DOHH2 (cell line): ENCODE data around the gene PSME2.

ENCODE experiments used
- EZH2phosphoT487 ChIP-seq: fragments of 200-600 bp; sonication (generic); IDR thresholded peaks from 2 replicates; pipeline ENCODE4 v1.6.1; 2017; ENCODE audit warnings: borderline replicate concordance, mild to moderate bottlenecking, antibody characterized with exemption, low read length, moderate library complexity, mixed read lengths
- TF ChIP-seq, protein P1 (sequence below): fragments of 200-600 bp; sonication (generic); IDR thresholded peaks from one replicate; pipeline ENCODE4 v1.5.1; 2014; ENCODE audit warnings: antibody characterized with exemption, mild to moderate bottlenecking, low read depth, low read length; ENCODE audit not compliant: poor library complexity, severe bottlenecking

GRCh38 chr14:24181371-24182077 is 35.1 kb upstream of the PSME2 start:
- TF ChIP-seq, protein P1, sequence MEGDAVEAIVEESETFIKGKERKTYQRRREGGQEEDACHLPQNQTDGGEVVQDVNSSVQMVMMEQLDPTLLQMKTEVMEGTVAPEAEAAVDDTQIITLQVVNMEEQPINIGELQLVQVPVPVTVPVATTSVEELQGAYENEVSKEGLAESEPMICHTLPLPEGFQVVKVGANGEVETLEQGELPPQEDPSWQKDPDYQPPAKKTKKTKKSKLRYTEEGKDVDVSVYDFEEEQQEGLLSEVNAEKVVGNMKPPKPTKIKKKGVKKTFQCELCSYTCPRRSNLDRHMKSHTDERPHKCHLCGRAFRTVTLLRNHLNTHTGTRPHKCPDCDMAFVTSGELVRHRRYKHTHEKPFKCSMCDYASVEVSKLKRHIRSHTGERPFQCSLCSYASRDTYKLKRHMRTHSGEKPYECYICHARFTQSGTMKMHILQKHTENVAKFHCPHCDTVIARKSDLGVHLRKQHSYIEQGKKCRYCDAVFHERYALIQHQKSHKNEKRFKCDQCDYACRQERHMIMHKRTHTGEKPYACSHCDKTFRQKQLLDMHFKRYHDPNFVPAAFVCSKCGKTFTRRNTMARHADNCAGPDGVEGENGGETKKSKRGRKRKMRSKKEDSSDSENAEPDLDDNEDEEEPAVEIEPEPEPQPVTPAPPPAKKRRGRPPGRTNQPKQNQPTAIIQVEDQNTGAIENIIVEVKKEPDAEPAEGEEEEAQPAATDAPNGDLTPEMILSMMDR, result no peak
- no peak for TF ChIP-seq EZH2phosphoT487
